A549 treated with ZK216348 at 1 μM for 4 hours (cell line): ENCODE results near the gene FYTTD1. TPM values are rescaled to one million over a fixed set of nuclear protein-coding genes. Genes with fewer than 3 reads are reported as not detected.

Experiments
- total RNA-seq: library from RNA; stranded (reverse); fragments of 200-300 nt; extraction: Qiagen RNA extraction; gene quantifications from 5 replicates; pipeline ENCODE4 v1.2.3, GENCODE V29; 2022; ENCODE audit warnings: low read depth

The FYTTD1 gene
- 26.6 to 34.2 TPM (median 27.8 TPM) in 5 replicates for total RNA-seq

GRCh38 chr3:197749601-197750395 lies at the start of gene FYTTD1:
Gene FYTTD1 (plus strand): TSS chr3:197749883. CDS start chr3:197749972, 89 bp downstream.

GRCh38 chr3:197736491-197737318 lies 13.0 kb upstream of the FYTTD1 start, which contains the start of gene RUBCN:
Gene RUBCN (minus strand): TSS chr3:197736904. CDS start chr3:197736719, 185 bp downstream.

GRCh38 chr3:197791113-197791891 lies 41.6 kb downstream of the FYTTD1 start, which contains the start of gene LRCH3:
Gene LRCH3 (plus strand): TSS chr3:197791254. CDS start chr3:197791279, 25 bp downstream.

Other genes starting within 250 kb of the FYTTD1 start
- gene BDH1, start 193.9 kb upstream of the FYTTD1 start, total RNA-seq: 1.3 to 4.2 TPM (median 3.0 TPM) in 5 replicates
- 6.3 to 10.6 TPM (median 9.7 TPM) in 5 replicates for gene RUBCN, start 13.0 kb upstream of the FYTTD1 start, total RNA-seq
- gene LRCH3, start 41.4 kb downstream of the FYTTD1 start, total RNA-seq: 8.7 to 17.6 TPM (median 15.8 TPM) in 5 replicates
- gene RPL35A, start 200.3 kb downstream of the FYTTD1 start, total RNA-seq: 908 to 1,407 TPM (median 1,056 TPM) in 5 replicates
- 1.7 to 2.9 TPM (median 2.2 TPM) in 5 replicates for gene LMLN, start 210.3 kb downstream of the FYTTD1 start, total RNA-seq